ENCODE data around the gene NDRG4.
A peak's percentile ranks its signal among the peaks of the same experiment; 100 is the strongest.

The NDRG4 gene

GRCh38 chr16:58516768-58517107 is 16.8 kb downstream of the NDRG4 start:
- H3K4me1 Mint-ChIP-seq: peaks cover 30 to 60% of the 10 kb centered on the region in 2 donors
- no peaks in the 10 kb centered on the region for H3K27me3 Mint-ChIP-seq
- DNase-seq (no peak), ATAC-seq (replicated peaks) (no peak)
- H3K36me3 Mint-ChIP-seq: peaks cover 27 to 36% of the 10 kb centered on the region in 2 donors
- H3K4me3 Mint-ChIP-seq: peak overlapping the region; percentile 29 to 93
- H3K27ac Mint-ChIP-seq: peak overlapping the region; percentile 73
- no peaks in the 10 kb centered on the region for H3K9me3 Mint-ChIP-seq

DNA sequence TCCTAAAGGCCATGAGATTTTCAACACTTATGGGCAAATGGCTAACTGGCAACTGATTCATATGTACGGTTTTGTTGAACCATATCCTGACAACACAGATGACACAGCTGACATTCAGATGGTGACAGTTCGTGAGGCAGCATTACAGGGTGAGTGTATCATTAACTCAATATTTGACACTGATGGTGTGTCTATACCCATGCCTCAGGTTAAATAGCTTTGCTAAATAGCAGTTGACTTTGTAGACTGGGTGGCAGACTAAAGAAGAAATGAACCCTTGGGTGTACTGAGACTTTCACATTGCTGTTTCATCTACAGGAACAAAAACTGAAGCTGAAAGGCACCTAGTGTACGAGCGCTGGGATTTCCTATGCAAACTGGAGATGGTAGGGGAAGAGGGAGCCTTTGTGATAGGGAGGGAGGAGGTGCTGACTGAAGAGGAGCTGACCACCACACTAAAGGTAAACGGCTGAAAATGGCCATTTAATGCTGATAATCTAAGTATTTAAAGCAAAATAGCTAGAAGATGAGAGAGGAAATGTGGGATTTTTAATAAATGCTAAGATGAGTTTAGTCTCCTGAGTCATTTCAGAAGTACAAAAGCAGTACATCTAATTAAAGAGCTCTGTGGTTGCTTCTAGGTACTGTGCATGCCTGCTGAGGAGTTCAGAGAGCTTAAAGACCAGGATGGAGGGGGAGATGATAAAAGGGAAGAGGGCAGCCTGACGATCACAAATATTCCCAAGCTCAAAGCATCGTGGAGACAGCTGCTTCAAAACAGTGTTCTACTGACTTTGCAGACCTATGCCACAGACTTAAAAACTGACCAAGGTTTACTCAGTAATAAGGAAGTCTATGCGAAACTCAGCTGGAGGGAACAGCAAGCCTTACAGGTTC is 18.4 kb downstream of the NDRG4 start:
- peak overlapping the region in 1 of 2 donors; percentile 55 for H3K4me3 Mint-ChIP-seq
- peaks cover 32 to 34% of the 10 kb centered on the region in 2 donors for H3K36me3 Mint-ChIP-seq
- H3K4me1 Mint-ChIP-seq: peaks cover 29 to 51% of the 10 kb centered on the region in 2 donors
- ATAC-seq (replicated peaks) (peak; percentile 20 to 38), DNase-seq (no peak)
- H3K27ac Mint-ChIP-seq: peak overlapping the region; percentile 90
- H3K27me3 Mint-ChIP-seq: no peaks in the 10 kb centered on the region
- no peaks in the 10 kb centered on the region for H3K9me3 Mint-ChIP-seq

GRCh38 chr16:58518980-58519368 is 19.0 kb downstream of the NDRG4 start:
- Mint-ChIP-seq H3K27me3 (no peaks in the 10 kb centered on the region), H3K9me3 (no peaks in the 10 kb centered on the region), H3K36me3 (peaks cover 32 to 33% of the 10 kb centered on the region in 2 donors), H3K4me3 (no peak overlapping the region), H3K27ac (peak overlapping the region; percentile 90), H3K4me1 (peaks cover 27 to 45% of the 10 kb centered on the region in 2 donors)
- no peak for ATAC-seq (replicated peaks)
- no peak for DNase-seq

GRCh38 chr16:58519707-58520106 is 19.8 kb downstream of the NDRG4 start:
- DNase-seq: no peak
- Mint-ChIP-seq H3K9me3 (no peaks in the 10 kb centered on the region), H3K27me3 (no peaks in the 10 kb centered on the region), H3K27ac (no peak overlapping the region), H3K36me3 (peaks cover 32 to 36% of the 10 kb centered on the region in 2 donors), H3K4me1 (peaks cover 26 to 39% of the 10 kb centered on the region in 2 donors), H3K4me3 (no peak overlapping the region)
- ATAC-seq (replicated peaks): no peak

- no peak overlapping the region for H3K4me3 Mint-ChIP-seq
- H3K36me3 Mint-ChIP-seq: peaks cover 40 to 70% of the 10 kb centered on the region in 2 donors
- ATAC-seq (replicated peaks) (peak in 1 of 2 donors; percentile 39), DNase-seq (no peak)
- no peak overlapping the region for H3K27ac Mint-ChIP-seq
- no peaks in the 10 kb centered on the region for H3K27me3 Mint-ChIP-seq
- peaks cover 0 to 2% of the 10 kb centered on the region in 2 donors for H3K4me1 Mint-ChIP-seq
- H3K9me3 Mint-ChIP-seq: no peaks in the 10 kb centered on the region
Observed at GRCh38 chr16:58530179-58530578, 30.2 kb downstream of the NDRG4 start.

- no peak overlapping the region for H3K27ac Mint-ChIP-seq
- H3K4me3 Mint-ChIP-seq: no peak overlapping the region
- ATAC-seq (replicated peaks) (no peak), DNase-seq (no peak)
- H3K9me3 Mint-ChIP-seq: no peaks in the 10 kb centered on the region
- peaks cover 39 to 69% of the 10 kb centered on the region in 2 donors for H3K36me3 Mint-ChIP-seq
- no peaks in the 10 kb centered on the region for H3K27me3 Mint-ChIP-seq
- H3K4me1 Mint-ChIP-seq: peaks cover 0 to 2% of the 10 kb centered on the region in 2 donors
Observed at GRCh38 chr16:58532414-58532813, 32.5 kb downstream of the NDRG4 start.

DNA sequence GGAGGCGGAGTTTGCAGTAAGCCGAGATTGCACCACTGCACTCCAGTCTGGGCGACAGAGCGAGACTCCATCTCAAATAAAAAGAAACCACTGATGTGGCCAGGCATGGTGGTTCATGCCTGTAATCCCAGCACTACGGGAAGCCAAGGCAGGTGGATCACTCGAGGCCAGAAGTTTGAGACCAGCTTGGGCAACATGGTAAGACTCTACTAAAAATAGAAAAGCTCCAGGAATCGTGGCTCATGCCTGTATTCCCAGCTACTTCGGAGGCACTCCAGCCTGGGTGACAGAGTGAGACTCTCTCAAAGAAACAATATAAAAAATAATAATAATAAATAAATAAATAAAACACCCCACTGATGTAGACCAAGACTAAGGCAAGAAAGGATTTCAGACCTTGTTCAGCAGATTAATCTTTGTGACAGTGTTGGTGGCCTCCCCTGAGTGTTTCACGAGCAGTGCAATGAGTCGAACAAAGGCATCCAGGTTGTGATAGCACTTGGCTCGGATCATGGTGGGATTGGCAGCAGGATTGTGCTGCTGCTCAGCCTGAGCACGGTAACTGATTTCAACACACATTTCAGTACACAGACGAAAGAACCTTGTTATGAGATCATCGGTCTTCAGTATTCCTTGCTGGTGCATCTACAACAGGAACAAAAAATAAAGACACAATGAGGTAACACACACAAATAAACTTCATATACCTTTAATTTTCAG is 34.0 kb downstream of the NDRG4 start:
- no peak overlapping the region for H3K4me3 Mint-ChIP-seq
- H3K4me1 Mint-ChIP-seq: peaks cover 0 to 2% of the 10 kb centered on the region in 2 donors
- H3K36me3 Mint-ChIP-seq: peaks cover 51 to 70% of the 10 kb centered on the region in 2 donors
- no peak overlapping the region for H3K27ac Mint-ChIP-seq
- no peaks in the 10 kb centered on the region for H3K9me3 Mint-ChIP-seq
- H3K27me3 Mint-ChIP-seq: no peaks in the 10 kb centered on the region
- DNase-seq (no peak), ATAC-seq (replicated peaks) (no peak)

DNA sequence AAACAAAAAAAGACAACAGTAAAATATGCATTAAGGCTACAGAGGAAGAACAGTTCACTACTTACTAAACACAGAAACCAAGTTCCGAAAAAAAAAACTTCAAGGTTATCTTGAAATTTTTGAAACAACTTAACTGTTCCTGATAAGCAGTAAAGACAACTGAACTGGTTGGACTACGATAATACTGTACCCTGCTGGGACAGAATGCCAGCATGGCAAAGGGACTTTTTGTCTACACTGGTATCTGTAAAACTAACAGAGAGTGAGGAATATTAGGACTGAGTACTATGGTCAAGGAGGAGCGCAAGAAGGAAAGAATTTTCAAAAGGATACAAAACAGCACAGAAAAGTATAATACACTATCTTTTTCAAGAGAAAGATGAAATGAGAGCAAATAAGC is 35.2 kb downstream of the NDRG4 start:
- ATAC-seq (replicated peaks): no peak
- H3K9me3 Mint-ChIP-seq: no peaks in the 10 kb centered on the region
- no peaks in the 10 kb centered on the region for H3K27me3 Mint-ChIP-seq
- DNase-seq: no peak
- H3K27ac Mint-ChIP-seq: no peak overlapping the region
- H3K4me3 Mint-ChIP-seq: no peak overlapping the region
- peaks cover 55 to 77% of the 10 kb centered on the region in 2 donors for H3K36me3 Mint-ChIP-seq
- peaks cover 0 to 2% of the 10 kb centered on the region in 2 donors for H3K4me1 Mint-ChIP-seq

- Mint-ChIP-seq H3K36me3 (peaks cover 51 to 72% of the 10 kb centered on the region in 2 donors), H3K4me3 (no peak overlapping the region), H3K4me1 (peaks cover 0 to 2% of the 10 kb centered on the region in 2 donors), H3K27ac (no peak overlapping the region), H3K9me3 (no peaks in the 10 kb centered on the region), H3K27me3 (no peaks in the 10 kb centered on the region)
- ATAC-seq (replicated peaks): no peak
- DNase-seq: no peak
Observed at GRCh38 chr16:58536278-58536677, 36.3 kb downstream of the NDRG4 start.

- peaks cover 46 to 64% of the 10 kb centered on the region in 2 donors for H3K36me3 Mint-ChIP-seq
- H3K27me3 Mint-ChIP-seq: no peaks in the 10 kb centered on the region
- H3K27ac Mint-ChIP-seq: no peak overlapping the region
- H3K9me3 Mint-ChIP-seq: no peaks in the 10 kb centered on the region
- H3K4me3 Mint-ChIP-seq: no peak overlapping the region
- H3K4me1 Mint-ChIP-seq: peaks cover 0 to 2% of the 10 kb centered on the region in 2 donors
- DNase-seq (no peak), ATAC-seq (replicated peaks) (no peak)
Observed at GRCh38 chr16:58537124-58537906, 37.4 kb downstream of the NDRG4 start.

DNA sequence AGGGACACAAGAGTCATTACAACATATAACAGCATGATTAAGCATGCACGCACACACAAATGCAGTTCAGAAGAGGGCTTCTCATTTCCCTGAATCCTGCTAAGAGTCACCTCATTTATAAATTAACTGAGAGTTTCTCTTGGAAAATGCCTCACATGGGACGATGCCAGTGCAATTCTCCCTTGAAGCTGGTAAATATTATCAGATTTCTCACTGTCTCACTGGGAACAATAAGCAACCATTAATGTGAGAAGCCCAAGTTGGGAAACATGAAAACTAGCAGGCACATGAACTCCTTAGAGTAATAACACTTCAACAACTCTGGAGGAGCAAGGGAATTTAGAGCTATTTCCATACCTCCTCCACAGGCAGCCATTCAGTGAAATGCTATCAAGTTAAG is 41.8 kb downstream of the NDRG4 start:
- Mint-ChIP-seq H3K27me3 (no peaks in the 10 kb centered on the region), H3K36me3 (peaks cover 37 to 58% of the 10 kb centered on the region in 2 donors), H3K4me3 (no peak overlapping the region), H3K4me1 (no peaks in the 10 kb centered on the region), H3K9me3 (no peaks in the 10 kb centered on the region), H3K27ac (no peak overlapping the region)
- ATAC-seq (replicated peaks) (no peak), DNase-seq (no peak)

DNA sequence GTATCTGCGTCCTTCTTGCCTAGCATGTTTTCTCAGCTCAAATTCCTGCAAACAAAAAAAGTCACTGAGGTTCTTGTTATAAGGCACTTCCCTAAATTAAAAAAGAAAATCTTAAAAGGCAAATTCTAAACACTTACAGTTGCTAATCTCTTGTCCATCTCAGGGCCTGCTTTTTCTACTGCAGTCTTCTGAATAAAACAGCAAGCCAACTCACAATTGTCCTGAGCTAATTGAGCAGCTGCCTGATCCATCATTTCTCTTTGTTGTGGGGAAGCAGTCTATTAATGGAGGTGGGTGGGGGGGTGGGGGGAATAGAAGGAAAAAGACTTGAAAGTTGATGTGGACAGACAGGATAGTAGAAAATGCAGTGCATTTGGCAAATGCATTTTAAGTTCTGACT is 42.3 kb downstream of the NDRG4 start:
- no peaks in the 10 kb centered on the region for H3K4me1 Mint-ChIP-seq
- H3K9me3 Mint-ChIP-seq: no peaks in the 10 kb centered on the region
- no peak for DNase-seq
- no peak overlapping the region for H3K27ac Mint-ChIP-seq
- H3K27me3 Mint-ChIP-seq: no peaks in the 10 kb centered on the region
- no peak overlapping the region for H3K4me3 Mint-ChIP-seq
- H3K36me3 Mint-ChIP-seq: peaks cover 34 to 57% of the 10 kb centered on the region in 2 donors
- ATAC-seq (replicated peaks): no peak

DNA sequence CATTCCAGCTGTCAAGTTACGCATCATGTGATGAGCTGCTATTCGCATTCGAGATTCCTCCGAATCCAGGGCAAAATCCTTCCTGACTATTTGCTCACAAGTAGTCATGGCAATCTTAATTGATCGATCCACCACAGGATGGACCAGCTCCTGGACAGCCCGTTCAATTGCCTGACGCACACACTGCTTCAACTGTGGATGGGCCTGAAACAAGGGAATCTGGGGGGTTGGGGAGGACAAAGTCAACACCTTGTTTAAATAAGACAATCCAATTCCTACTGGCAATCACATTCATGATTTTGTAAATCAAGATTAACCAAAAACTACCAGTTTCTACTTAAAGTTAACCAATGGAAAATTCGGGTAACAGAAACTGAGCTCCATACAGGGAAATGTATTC is 43.7 kb downstream of the NDRG4 start:
- no peak overlapping the region for H3K4me3 Mint-ChIP-seq
- ATAC-seq (replicated peaks): no peak
- H3K9me3 Mint-ChIP-seq: no peaks in the 10 kb centered on the region
- H3K27me3 Mint-ChIP-seq: no peaks in the 10 kb centered on the region
- peaks cover 25 to 48% of the 10 kb centered on the region in 2 donors for H3K36me3 Mint-ChIP-seq
- no peak overlapping the region for H3K27ac Mint-ChIP-seq
- DNase-seq: no peak
- H3K4me1 Mint-ChIP-seq: no peaks in the 10 kb centered on the region

GRCh38 chr16:58548378-58548777 is 48.4 kb downstream of the NDRG4 start:
- H3K36me3 Mint-ChIP-seq: peaks cover 27 to 45% of the 10 kb centered on the region in 2 donors

More at GRCh38 chr16:58548378-58548777, 48.4 kb downstream of the NDRG4 start:
- DNase-seq (no peak), ATAC-seq (replicated peaks) (no peak)
- Mint-ChIP-seq H3K27ac (no peak overlapping the region), H3K4me1 (no peaks in the 10 kb centered on the region), H3K4me3 (no peak overlapping the region), H3K9me3 (no peaks in the 10 kb centered on the region), H3K27me3 (no peaks in the 10 kb centered on the region)

Data from stimulated activated naive B cell treated with anti-CD40 and anti-IgM and Interleukin-4, amounts not matched to agents 10 μg/mL and 1 μg/mL and 100 μg/mL, for 72 hours (primary cell).